ENCODE measurements around the gene PFN3.
"Not testable (repeated sequence)": the region's sequence is repeated elsewhere in the genome, so short reads cannot be mapped to it uniquely, and the experiment has no call there.

Gene PFN3

GRCh38 chr5:177427211-177427822 lies 26.9 kb upstream of the PFN3 start:
- TF ChIP-seq, protein P1, sequence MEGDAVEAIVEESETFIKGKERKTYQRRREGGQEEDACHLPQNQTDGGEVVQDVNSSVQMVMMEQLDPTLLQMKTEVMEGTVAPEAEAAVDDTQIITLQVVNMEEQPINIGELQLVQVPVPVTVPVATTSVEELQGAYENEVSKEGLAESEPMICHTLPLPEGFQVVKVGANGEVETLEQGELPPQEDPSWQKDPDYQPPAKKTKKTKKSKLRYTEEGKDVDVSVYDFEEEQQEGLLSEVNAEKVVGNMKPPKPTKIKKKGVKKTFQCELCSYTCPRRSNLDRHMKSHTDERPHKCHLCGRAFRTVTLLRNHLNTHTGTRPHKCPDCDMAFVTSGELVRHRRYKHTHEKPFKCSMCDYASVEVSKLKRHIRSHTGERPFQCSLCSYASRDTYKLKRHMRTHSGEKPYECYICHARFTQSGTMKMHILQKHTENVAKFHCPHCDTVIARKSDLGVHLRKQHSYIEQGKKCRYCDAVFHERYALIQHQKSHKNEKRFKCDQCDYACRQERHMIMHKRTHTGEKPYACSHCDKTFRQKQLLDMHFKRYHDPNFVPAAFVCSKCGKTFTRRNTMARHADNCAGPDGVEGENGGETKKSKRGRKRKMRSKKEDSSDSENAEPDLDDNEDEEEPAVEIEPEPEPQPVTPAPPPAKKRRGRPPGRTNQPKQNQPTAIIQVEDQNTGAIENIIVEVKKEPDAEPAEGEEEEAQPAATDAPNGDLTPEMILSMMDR (conservative IDR thresholded peaks at IDR 0.05; ENCODE audit: low read length): no peak
- peak overlapping the region; percentile 74 for H3K4me3 ChIP-seq (ENCODE audit: low read length)
- DNase-seq (ENCODE audit: low read depth): no peak

GRCh38 chr5:177426566-177427210 lies 26.2 kb upstream of the PFN3 start, which contains the start of gene GRK6:
GRK6 (plus strand) TSS chr5:177426676; CDS start chr5:177426846, 170 bp downstream.
- peak within 1 kb of the TSS; percentile 74 for H3K4me3 ChIP-seq (ENCODE audit: low read length)
- TF ChIP-seq, protein P1 (conservative IDR thresholded peaks at IDR 0.05; ENCODE audit: low read length): no peak
- DNase-seq (ENCODE audit: low read depth): no peak

DNA sequence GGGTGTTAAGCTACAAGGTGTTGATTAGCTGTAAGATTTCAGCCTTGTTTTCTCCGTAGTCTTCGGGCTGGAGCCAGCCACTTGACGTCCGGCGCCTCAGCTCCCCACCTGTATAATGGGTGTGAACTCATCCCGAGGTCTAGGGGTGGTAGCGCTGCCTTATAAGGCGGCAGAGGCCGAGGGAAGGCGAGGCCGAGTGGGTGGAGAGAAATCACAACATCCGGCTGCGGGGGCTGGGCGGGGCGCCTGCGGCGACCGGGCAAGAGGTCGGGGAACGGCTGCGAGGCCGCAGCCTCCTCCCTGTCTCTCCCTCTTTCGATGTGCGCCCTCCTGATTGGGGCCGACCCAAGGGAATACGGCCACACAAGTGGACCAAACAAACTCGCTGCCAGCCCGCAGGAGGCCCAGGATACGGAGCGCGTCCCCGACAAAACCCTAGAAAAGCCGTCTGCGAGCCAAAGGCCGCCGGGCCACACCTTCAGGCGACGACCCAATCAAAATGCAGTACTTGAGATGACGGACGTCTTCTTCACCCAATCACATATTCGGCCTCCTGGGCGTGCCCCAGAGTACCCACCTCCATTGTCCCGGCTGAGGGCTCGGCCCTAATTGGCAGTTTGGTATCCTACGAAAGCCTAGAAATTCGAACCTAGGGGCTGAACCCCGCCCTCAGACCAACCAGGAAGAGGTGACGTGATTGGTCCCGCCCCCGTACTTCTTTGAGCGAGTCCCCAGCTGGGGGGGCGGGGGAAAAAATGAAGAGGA lies 25.5 kb upstream of the PFN3 start:
- peak overlapping the region; percentile 73 for H3K4me3 ChIP-seq (ENCODE audit: low read length)
- peak; percentile 100 for DNase-seq (ENCODE audit: low read depth)
- TF ChIP-seq, protein P1 (conservative IDR thresholded peaks at IDR 0.05; ENCODE audit: low read length): no peak

- TF ChIP-seq, protein P1 (conservative IDR thresholded peaks at IDR 0.05; ENCODE audit: low read length): no peak
- H3K4me3 ChIP-seq (ENCODE audit: low read length): peak overlapping the region; percentile 73
- DNase-seq (ENCODE audit: low read depth): no peak
These were observed 24.8 kb upstream of the PFN3 start for GRCh38 chr5:177425196-177425800.

GRCh38 chr5:177423671-177424070 lies 23.2 kb upstream of the PFN3 start:
- DNase-seq (ENCODE audit: low read depth): no peak
- TF ChIP-seq, protein P1 (conservative IDR thresholded peaks at IDR 0.05; ENCODE audit: low read length): no peak
- H3K4me3 ChIP-seq (ENCODE audit: low read length): no peak overlapping the region

- DNase-seq (ENCODE audit: low read depth): peak; percentile 19
- TF ChIP-seq, protein P1 (conservative IDR thresholded peaks at IDR 0.05; ENCODE audit: low read length): no peak
- no peak overlapping the region for H3K4me3 ChIP-seq (ENCODE audit: low read length)
These were observed 20.8 kb upstream of the PFN3 start for GRCh38 chr5:177421062-177421798.

- not testable (repeated sequence) for DNase-seq (ENCODE audit: low read depth); H3K4me3 ChIP-seq (ENCODE audit: low read length)
These were observed 20.0 kb upstream of the PFN3 start for GRCh38 chr5:177420472-177420871.
